Calu3 (cell line): ENCODE measurements around the gene GPD1L. TPM values are rescaled to one million over a fixed set of nuclear protein-coding genes. Genes with fewer than 3 reads are reported as not detected.
"Not testable (repeated sequence)": the region's sequence is repeated elsewhere in the genome, so short reads cannot be mapped to it uniquely, and the experiment has no call there.

Experiments used
- BruUV-seq: library from RNA; stranded (reverse); fragments of 400-500 nt; replicated peaks from 2 replicates; lab custom pipeline; 2021; lab: Mats Ljungman, UMichigan
- CTCF ChIA-PET: fragments of 300-600 bp; sonication (Branson Sonifier 250); formaldehyde crosslinking; loops from one replicate; lab custom pipeline; 2022; ENCODE audit warnings: antibody characterized with exemption; lab: Charles Lee
- DNase-seq: peaks from one replicate; pipeline ENCODE4 v3.0.0; 2022
- H3K27ac Mint-ChIP-seq: one replicate; pipeline ENCODE4 v1.8.0; 2022; ENCODE audit warnings: mixed read lengths; ENCODE audit not compliant: unreplicated experiment
- H3K27me3 Mint-ChIP-seq: one replicate; pipeline ENCODE4 v1.8.0; 2022; ENCODE audit warnings: mixed read lengths; ENCODE audit not compliant: unreplicated experiment
- H3K36me3 Mint-ChIP-seq: one replicate; pipeline ENCODE4 v1.8.0; 2022; ENCODE audit warnings: mild to moderate bottlenecking, moderate library complexity, mixed read lengths; ENCODE audit not compliant: insufficient read depth, unreplicated experiment
- H3K4me1 Mint-ChIP-seq: one replicate; pipeline ENCODE4 v1.8.0; 2022; ENCODE audit warnings: mild to moderate bottlenecking, low read depth, mixed read lengths; ENCODE audit not compliant: unreplicated experiment
- H3K4me3 Mint-ChIP-seq: one replicate; pipeline ENCODE4 v1.8.0; 2022; ENCODE audit warnings: mild to moderate bottlenecking, low read depth, moderate library complexity, mixed read lengths; ENCODE audit not compliant: unreplicated experiment
- H3K9me3 Mint-ChIP-seq: one replicate; pipeline ENCODE4 v1.8.0; 2022; ENCODE audit warnings: low read depth, mixed read lengths; ENCODE audit not compliant: unreplicated experiment
- intact Hi-C: fragments of 100-400 bp; cut with micrococcal nuclease; formaldehyde crosslinking; loops from one replicate; pipeline ENCODE4 v1.10.0; 2022; ENCODE audit not compliant: unreplicated experiment
- total RNA-seq: library from RNA; stranded (reverse); gene quantifications from 2 replicates; pipeline ENCODE4 v1.2.3, GENCODE V29; 2022
- TF ChIP-seq, protein P1 (sequence below): fragments of 200-600 bp; IDR thresholded peaks from one replicate; pipeline ENCODE4 v1.8.0; 2022; ENCODE audit warnings: antibody characterized with exemption; ENCODE audit not compliant: unreplicated experiment

GPD1L gene
- total RNA-seq, 1 experiment from 2014 or later = 13.4 TPM

DNA sequence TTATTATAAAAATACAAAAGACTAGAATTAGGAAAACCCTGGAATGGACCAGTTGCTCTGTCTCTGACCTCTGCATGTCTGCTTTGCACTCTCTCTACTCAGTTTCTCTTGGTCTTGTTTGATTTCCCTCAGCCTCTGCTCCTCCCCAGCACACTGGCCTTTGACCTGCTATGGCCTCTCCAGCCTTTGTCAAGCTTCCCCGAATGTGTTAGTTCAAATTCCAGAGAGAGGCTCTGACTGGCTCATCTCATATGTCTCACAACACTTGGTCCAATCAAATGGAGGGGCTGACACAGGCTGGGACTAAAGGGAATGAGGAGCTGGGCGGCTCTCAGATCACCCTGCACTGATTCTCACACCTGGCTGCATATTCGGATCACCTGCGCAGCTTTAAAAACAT lies 79.7 kb downstream of the GPD1L start:
- CTCF ChIA-PET = no interaction called here
- intact Hi-C loops = no loop called here
- H3K36me3 Mint-ChIP-seq = no peaks in the 10 kb centered on the region
- TF ChIP-seq, protein P1, sequence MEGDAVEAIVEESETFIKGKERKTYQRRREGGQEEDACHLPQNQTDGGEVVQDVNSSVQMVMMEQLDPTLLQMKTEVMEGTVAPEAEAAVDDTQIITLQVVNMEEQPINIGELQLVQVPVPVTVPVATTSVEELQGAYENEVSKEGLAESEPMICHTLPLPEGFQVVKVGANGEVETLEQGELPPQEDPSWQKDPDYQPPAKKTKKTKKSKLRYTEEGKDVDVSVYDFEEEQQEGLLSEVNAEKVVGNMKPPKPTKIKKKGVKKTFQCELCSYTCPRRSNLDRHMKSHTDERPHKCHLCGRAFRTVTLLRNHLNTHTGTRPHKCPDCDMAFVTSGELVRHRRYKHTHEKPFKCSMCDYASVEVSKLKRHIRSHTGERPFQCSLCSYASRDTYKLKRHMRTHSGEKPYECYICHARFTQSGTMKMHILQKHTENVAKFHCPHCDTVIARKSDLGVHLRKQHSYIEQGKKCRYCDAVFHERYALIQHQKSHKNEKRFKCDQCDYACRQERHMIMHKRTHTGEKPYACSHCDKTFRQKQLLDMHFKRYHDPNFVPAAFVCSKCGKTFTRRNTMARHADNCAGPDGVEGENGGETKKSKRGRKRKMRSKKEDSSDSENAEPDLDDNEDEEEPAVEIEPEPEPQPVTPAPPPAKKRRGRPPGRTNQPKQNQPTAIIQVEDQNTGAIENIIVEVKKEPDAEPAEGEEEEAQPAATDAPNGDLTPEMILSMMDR = no peak
- no TSS peak for BruUV-seq
- H3K27me3 Mint-ChIP-seq = no peaks in the 10 kb centered on the region
- no peak for DNase-seq
- H3K9me3 Mint-ChIP-seq = no peaks in the 10 kb centered on the region
- no peaks in the 10 kb centered on the region for H3K4me1 Mint-ChIP-seq
- no peak overlapping the region for H3K4me3 Mint-ChIP-seq
- H3K27ac Mint-ChIP-seq = no peak overlapping the region

DNA sequence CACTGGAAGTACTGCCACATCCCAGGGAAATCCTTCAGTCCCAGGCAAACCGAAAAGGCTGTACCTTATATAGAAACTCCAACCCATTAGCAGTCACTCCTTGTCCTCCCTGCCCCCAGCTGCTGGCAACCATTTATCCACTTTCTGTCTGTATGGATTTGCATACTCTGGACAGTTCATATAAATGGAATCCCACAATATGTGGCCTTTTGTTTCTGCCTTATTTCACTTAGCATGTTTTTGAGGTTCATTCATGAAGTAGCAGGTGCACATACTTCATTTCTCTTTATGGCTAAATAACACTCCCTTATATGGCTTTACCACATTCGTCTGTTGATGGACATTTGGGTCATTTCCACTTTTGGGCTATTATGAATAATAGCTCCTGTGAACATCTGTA lies 80.5 kb downstream of the GPD1L start:
- intact Hi-C loops = no loop called here
- no peak overlapping the region for H3K4me3 Mint-ChIP-seq
- H3K4me1 Mint-ChIP-seq = no peaks in the 10 kb centered on the region
- H3K27me3 Mint-ChIP-seq = no peaks in the 10 kb centered on the region
- DNase-seq = no peak
- H3K9me3 Mint-ChIP-seq = no peaks in the 10 kb centered on the region
- no peak overlapping the region for H3K27ac Mint-ChIP-seq
- TF ChIP-seq, protein P1 = no peak
- no peaks in the 10 kb centered on the region for H3K36me3 Mint-ChIP-seq
- CTCF ChIA-PET = no interaction called here
- no TSS peak for BruUV-seq

DNA sequence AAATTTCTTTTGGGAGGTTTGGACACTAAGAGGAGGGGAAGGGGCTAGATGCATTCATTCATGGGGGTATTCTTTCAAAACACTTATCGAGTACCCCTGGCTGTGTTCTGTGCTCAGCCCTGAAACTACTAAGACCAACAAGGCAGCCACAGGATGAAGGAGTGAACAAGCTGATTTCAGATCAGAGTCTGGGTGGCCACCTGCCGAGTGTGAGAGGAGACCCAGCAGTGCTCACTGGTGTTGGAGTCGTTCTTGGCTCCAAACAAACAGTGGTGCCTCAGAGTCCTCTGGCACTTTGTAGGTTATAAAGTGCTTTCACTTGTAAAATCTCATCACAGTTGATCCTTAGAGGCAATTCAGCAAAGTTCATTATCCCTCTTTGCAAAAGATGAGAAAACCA lies 83.3 kb downstream of the GPD1L start:
- no peak overlapping the region for H3K27ac Mint-ChIP-seq
- intact Hi-C loops = no loop called here
- H3K4me3 Mint-ChIP-seq = no peak overlapping the region
- no TSS peak for BruUV-seq
- H3K27me3 Mint-ChIP-seq = no peaks in the 10 kb centered on the region
- H3K36me3 Mint-ChIP-seq = no peaks in the 10 kb centered on the region
- TF ChIP-seq, protein P1 = no peak
- no peaks in the 10 kb centered on the region for H3K9me3 Mint-ChIP-seq
- DNase-seq = no peak
- no peaks in the 10 kb centered on the region for H3K4me1 Mint-ChIP-seq
- CTCF ChIA-PET = no interaction called here

DNA sequence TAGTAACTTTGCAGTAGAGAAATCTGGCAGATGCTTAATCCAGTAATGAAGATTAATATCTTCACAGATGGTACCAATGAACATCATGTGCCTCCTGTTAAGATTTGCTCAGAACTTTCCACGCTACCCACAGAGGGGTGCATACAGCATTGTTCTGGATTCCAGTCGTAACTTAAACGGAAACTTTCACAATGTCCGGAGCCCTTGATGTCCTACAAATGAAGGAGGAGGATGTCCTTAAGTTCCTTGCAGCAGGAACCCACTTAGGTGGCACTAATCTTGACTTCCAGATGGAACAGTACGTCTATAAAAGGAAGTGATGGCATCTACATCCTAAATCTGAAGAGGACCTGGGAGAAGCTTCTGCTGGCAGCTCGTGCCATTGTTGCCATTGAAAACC lies 84.1 kb downstream of the GPD1L start:
- H3K27ac Mint-ChIP-seq, H3K27me3 Mint-ChIP-seq, H3K4me3 Mint-ChIP-seq, BruUV-seq, CTCF ChIA-PET, H3K4me1 Mint-ChIP-seq, H3K9me3 Mint-ChIP-seq, intact Hi-C loops, DNase-seq, H3K36me3 Mint-ChIP-seq: not testable (repeated sequence)

DNA sequence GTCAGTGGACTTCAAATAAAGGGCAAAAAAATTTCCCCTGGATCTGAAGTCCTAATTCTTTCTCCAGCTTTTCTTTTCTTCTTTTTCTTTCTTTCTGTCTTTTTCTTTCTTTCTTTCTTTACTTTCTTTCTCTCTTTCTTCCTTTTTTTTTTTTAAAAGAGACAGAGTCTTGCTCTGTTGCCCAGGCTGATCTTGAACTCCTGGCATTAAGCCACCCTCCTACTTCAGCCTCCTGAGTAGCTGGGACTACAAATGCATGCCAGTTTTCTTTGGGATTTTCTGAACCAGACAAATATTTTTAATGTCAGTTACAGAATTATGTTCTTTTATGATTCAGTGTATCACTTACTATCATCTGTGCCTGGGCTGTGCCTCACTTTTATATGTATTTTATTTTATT lies 86.7 kb downstream of the GPD1L start:
- CTCF ChIA-PET = no interaction called here
- no peak for DNase-seq
- no peak overlapping the region for H3K4me3 Mint-ChIP-seq
- TF ChIP-seq, protein P1 = no peak
- no peaks in the 10 kb centered on the region for H3K4me1 Mint-ChIP-seq
- no peaks in the 10 kb centered on the region for H3K9me3 Mint-ChIP-seq
- peaks cover under 1% of the 10 kb centered on the region for H3K27me3 Mint-ChIP-seq
- H3K36me3 Mint-ChIP-seq = no peaks in the 10 kb centered on the region
- no peak overlapping the region for H3K27ac Mint-ChIP-seq
- intact Hi-C loops = no loop called here
- no TSS peak for BruUV-seq
